CD4-positive, alpha-beta T cell (primary cell): Measurements from ENCODE around the gene TNS1. TPM values are rescaled to one million over a fixed set of nuclear protein-coding genes. Genes with fewer than 3 reads are reported as not detected.
"Not testable (repeated sequence)": the region's sequence is repeated elsewhere in the genome, so short reads cannot be mapped to it uniquely, and the experiment has no call there.

Experiments used
- ATAC-seq: fragments of 200-7000 bp; cut with Tn5 transposase; one replicate; pipeline ENCODE4 v1.10.0; 2022; ENCODE audit warnings: mild to moderate bottlenecking; ENCODE audit not compliant: poor library complexity
- CTCF ChIA-PET: fragments of 350-600 bp; sonication (Branson Sonifier 250); formaldehyde crosslinking; loops from one replicate; lab custom pipeline; 2021; ENCODE audit warnings: antibody characterized with exemption, inconsistent platforms; lab: Charles Lee
- POLR2A ChIA-PET: fragments of 350-600 bp; sonication (Branson Sonifier 250); formaldehyde crosslinking; loops from one replicate; lab custom pipeline; 2021; ENCODE audit warnings: antibody characterized with exemption, inconsistent platforms; lab: Charles Lee
- DNase-seq, 14 experiments: peaks; one replicate each; pipeline ENCODE4 v3.0.0-alpha.2; 2013 to 2020; ENCODE audit warnings: mixed read lengths in 2 of 14
- H3K27ac ChIP-seq, 2 donors: one replicate each; pipeline versions ENCODE4 v1.5.1 to v1.7.0; 2013; ENCODE audit warnings: low read length in 2 of 2, low read depth in 1 of 2, mild to moderate bottlenecking in 1 of 2
- H3K27me3 ChIP-seq, 2 experiments: 1 replicate in 1 of 2; 2 replicates in 1 of 2; pipeline versions ENCODE4 v1.6.1 to v1.7.0; 2013; ENCODE audit warnings: low read length in 2 of 2, control low read depth in 1 of 2, mild to moderate bottlenecking in 1 of 2, moderate library complexity in 1 of 2; ENCODE audit not compliant: insufficient read depth in 2 of 2, control insufficient read depth in 1 of 2
- H3K36me3 ChIP-seq: one replicate; pipeline ENCODE4 v1.6.1; 2013; ENCODE audit warnings: low read length, control low read depth; ENCODE audit not compliant: insufficient read depth
- H3K4me1 ChIP-seq: one replicate; pipeline ENCODE4 v1.6.1; 2013; ENCODE audit warnings: low read length, control low read depth; ENCODE audit not compliant: insufficient read depth
- H3K4me3 ChIP-seq: one replicate; pipeline ENCODE4 v1.5.1; 2013; ENCODE audit warnings: mild to moderate bottlenecking, low read length, moderate library complexity
- H3K9me3 ChIP-seq, 2 experiments: 1 replicate in 1 of 2; 2 replicates in 1 of 2; pipeline versions ENCODE4 v1.6.1 to v1.7.0; 2013; ENCODE audit warnings: low read length in 2 of 2, mild to moderate bottlenecking in 2 of 2, control low read depth in 1 of 2, moderate library complexity in 1 of 2; ENCODE audit not compliant: control insufficient read depth in 1 of 2, insufficient read depth in 1 of 2
- H3K27ac Mint-ChIP-seq: one replicate; pipeline ENCODE4 v1.8.0; 2020; ENCODE audit warnings: mixed read lengths
- H3K27me3 Mint-ChIP-seq: one replicate; pipeline ENCODE4 v1.8.0; 2021; ENCODE audit warnings: mixed read lengths
- H3K36me3 Mint-ChIP-seq: one replicate; pipeline ENCODE4 v1.8.0; 2021; ENCODE audit warnings: low read depth, mixed read lengths
- H3K4me1 Mint-ChIP-seq: one replicate; pipeline ENCODE4 v1.8.0; 2021; ENCODE audit warnings: low read depth, mixed read lengths
- H3K4me3 Mint-ChIP-seq: one replicate; pipeline ENCODE4 v1.8.0; 2020; ENCODE audit warnings: mild to moderate bottlenecking, mixed read lengths
- H3K9me3 Mint-ChIP-seq: one replicate; pipeline ENCODE4 v1.8.0; 2020; ENCODE audit warnings: mixed read lengths
- CTCF ChIP-seq: fragments of 200-600 bp; IDR thresholded peaks from one replicate; pipeline ENCODE4 v1.8.0; 2022; ENCODE audit warnings: antibody characterized with exemption, mild to moderate bottlenecking
- intact Hi-C, 2 experiments: fragments of 100-400 bp; cut with DNase I in 1 of 2; cut with micrococcal nuclease in 1 of 2; formaldehyde crosslinking; loops; one replicate each; pipeline versions ENCODE4 v1.15.1 to v1.9.0; 2023 to 2025; cut with DNase I, micrococcal nuclease
- total RNA-seq, 174 experiments: library from RNA in 2 of 174; stranded (reverse) in 2 of 174; gene quantifications; one replicate each; pipeline ENCODE4 v1.2.3 and lab custom pipeline; 2021 to 2026

The TNS1 gene
- total RNA-seq, 2 experiments from 2014 or later: 0.25 to 0.34 TPM

DNA sequence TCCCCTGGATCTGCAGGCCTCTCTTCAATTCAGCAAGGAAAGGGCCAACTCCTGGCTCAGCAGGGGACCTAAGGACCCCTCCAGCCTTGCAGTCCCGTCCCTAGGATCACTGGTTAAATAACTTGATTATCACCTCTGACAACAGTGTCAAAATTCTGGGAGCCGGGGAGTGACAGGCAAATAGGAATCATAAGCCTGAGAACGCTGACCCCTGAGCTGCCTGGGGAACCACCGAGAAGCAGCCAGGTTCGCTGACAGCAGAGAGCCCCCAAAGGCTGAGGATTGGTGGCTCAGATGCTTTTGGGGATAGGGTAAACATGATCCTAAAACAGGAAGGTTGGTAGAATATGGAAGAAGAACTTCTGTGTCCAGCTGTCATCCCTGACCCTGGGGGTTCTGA, 17.5 kb upstream of the TNS1 start:
- Mint-ChIP-seq H3K36me3 (no peaks in the 10 kb centered on the region), H3K27me3 (no peaks in the 10 kb centered on the region), H3K27ac (no peak overlapping the region), H3K4me1 (no peaks in the 10 kb centered on the region), H3K9me3 (no peaks in the 10 kb centered on the region), H3K4me3 (no peak overlapping the region)
- TF ChIP-seq CTCF: no peak
- Histone ChIP-seq H3K27me3 (no peaks in the 10 kb centered on the region), H3K4me1 (peaks cover 2% of the 10 kb centered on the region), H3K36me3 (no peaks in the 10 kb centered on the region), H3K27ac (no peak overlapping the region), H3K9me3 (no peaks in the 10 kb centered on the region), H3K4me3 (no peak overlapping the region)
- intact Hi-C loops: no loop called here
- DNase-seq (no peak), ATAC-seq (no peak)
- ChIA-PET CTCF (no interaction called here), POLR2A (no interaction called here)

DNA sequence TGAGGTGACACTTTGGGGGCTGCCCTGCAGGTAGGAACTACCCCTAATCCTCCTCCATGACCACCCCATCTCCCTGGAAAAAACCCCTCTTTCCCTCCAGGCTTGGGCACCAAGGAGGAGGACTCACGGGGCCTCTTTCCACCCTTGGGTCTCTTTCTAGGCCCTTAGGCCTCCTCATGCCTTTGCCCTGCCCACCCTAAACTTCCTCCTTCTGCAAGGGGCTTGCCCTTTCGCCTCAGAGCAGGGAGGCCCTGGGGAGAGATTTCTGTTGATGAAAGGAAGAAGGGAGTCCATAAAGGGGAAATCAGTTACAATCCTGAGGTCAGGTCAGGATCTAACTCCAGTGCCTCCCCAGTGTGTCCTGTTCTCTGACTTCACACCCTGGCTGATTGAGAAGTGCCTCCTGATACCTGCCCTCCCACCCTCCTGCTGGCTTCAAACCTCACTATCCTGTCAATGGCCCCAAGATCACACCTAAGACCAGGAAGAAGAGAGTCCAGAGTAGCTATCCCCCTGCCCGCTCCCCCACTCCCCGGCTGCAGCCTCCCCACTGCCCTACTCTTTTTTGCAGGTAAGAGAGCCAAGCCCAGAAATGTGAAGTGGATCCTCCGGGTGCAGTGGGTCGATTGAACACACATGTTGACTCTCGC, 16.7 kb upstream of the TNS1 start:
- POLR2A ChIA-PET: no interaction called here

GRCh38 chr2:218018842-218019125, 16.0 kb upstream of the TNS1 start:
- H3K9me3 Mint-ChIP-seq, H3K4me1 ChIP-seq, H3K27me3 ChIP-seq, H3K36me3 ChIP-seq, DNase-seq, CTCF ChIA-PET, ATAC-seq, H3K4me1 Mint-ChIP-seq, H3K27ac ChIP-seq, H3K4me3 Mint-ChIP-seq, H3K9me3 ChIP-seq, POLR2A ChIA-PET, H3K4me3 ChIP-seq, intact Hi-C loops, H3K36me3 Mint-ChIP-seq, H3K27ac Mint-ChIP-seq: not testable (repeated sequence)
- peaks cover 12% of the 10 kb centered on the region for H3K27me3 Mint-ChIP-seq

More for the DNA sequence above, 16.7 kb upstream of the TNS1 start:
- peaks cover 2% of the 10 kb centered on the region for H3K4me1 ChIP-seq
- H3K4me3 ChIP-seq: no peak overlapping the region
- no peak overlapping the region for H3K27ac ChIP-seq
- Mint-ChIP-seq H3K4me3 (no peak overlapping the region), H3K9me3 (no peaks in the 10 kb centered on the region), H3K4me1 (no peaks in the 10 kb centered on the region), H3K27me3 (peaks cover 6% of the 10 kb centered on the region), H3K27ac (no peak overlapping the region), H3K36me3 (no peaks in the 10 kb centered on the region)
- H3K27me3 ChIP-seq: no peaks in the 10 kb centered on the region
- TF ChIP-seq CTCF: no peak
- H3K9me3 ChIP-seq: no peaks in the 10 kb centered on the region
- DNase-seq (no peak), ATAC-seq (no peak)
- CTCF ChIA-PET: no interaction called here
- no peaks in the 10 kb centered on the region for H3K36me3 ChIP-seq
- intact Hi-C loops: no loop called here
